Measurements from ENCODE around the gene NOL4L.

Gene NOL4L

DNA sequence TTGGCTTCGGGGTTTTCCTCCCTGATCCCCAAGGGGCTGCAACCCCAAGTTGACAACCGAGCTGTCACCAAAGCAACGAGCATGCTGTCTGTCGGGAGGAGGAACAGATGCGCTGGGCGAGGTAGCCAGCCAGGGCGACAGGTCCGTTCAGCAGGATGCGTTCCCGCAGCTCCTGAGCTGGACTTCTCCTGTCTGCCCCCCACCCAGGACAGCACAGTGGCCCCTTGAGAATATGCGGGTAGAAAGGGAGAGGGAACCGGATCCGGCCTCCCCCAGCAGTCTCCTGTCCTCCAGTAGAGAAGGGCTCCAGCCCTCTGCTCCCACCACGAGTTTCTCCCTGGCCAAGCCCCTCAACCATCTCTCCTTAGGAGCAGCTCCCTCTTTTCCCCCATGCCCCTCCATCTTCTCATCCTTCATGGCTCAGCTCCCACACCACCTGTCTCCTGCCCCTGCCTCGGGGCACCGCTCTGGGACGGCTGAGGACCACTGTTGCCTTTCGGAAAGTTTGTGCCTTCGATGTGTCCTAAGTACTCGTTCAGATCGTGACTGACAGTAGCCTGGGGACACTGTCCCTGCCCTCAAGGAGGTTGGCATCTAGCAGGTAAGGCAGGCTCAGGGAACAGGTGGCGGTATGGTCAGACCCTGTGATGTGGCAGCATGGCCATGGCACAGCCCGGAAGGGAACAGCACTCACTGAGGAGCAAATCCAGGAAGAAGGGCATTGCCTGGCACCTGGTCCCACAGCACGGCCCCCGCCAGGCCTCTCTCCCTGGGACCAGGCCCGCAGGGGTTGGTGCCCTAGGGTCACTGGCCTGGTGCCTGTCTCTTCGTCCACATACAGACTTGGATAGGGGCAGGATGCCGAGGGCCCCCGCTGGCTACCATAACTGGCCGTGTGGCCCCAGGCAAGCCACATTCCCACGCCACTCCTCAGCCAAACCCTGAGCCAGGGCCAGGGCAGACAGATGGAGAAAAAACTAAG lies 130.7 kb downstream of the NOL4L start:
- no peak for DNase-seq

DNA sequence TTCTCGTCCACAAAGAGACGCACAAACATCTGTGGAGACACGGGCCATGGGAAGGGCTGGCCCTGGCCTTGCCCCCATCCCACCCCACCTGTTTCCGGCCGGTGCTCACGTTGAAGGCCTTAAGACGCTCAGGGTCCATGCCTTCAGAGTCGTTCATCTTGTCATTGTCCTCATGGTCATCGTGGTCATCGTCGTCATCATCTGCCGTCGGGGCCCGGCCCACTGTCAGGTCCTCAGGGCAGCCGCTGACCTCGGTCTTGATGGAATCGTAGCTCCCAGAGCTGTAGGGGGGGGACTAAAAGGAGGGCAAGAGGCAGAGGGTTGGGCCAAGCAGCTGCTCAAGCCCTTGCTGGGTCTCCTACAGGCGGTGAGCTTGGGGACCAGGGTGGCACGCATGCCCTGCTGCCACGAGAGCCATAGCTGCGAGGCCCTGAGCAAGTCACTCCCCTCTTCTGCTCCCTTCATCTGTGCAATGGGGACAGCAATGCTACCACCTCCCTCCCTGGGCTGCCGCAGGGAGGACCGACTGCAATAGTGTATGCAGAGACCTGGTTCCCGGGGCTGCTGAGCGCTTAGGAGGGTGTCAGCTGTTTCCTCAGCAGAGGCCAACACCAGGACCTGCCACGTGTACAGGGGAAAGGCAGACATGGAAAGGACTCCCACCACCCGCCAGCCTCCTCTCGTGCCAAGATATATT lies 131.5 kb downstream of the NOL4L start:
- no peak for DNase-seq

- DNase-seq: no peak
Observed at GRCh38 chr20:32452776-32453466, 132.2 kb downstream of the NOL4L start.

DNA sequence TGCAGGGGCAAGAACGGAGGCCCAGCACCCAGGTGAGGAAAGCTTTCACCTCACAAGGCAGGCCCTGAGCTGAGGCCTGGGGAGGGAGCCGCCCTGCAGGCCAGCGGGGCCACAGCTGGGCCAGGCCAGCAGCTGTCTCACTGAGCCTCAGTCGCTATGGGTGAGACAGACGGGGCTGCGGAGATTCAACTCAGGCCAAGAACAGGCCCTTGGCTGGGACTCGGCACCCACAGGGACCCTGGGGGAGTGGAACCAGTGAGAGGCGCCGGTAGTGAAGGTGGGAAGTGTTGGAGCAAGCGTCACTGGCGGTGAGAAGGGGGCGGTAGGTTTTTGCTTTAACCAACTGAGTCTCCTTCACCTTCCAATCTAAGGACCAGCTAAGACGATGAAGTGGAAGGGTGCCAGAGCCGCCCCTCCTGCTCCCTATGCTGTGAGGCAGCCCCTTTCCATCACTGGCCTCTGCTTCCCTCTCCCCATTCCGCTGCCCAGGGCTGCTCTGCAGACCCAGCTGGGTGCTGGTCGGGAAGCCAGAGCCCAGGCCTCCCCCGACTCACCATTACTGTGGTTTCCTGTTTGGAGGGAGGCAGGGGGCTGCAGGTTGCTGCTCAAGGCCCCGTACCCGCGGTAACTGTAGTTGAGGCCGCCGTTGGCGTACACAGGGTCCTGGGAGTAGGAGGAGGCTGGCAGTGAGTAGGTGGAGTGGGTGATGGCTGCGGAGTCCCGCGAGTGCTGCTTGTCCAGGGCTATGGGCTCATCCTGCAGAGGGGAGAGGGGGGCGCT lies 133.3 kb downstream of the NOL4L start:
- no peak for DNase-seq

GRCh38 chr20:32451340-32451681 lies 133.8 kb downstream of the NOL4L start:
- no peak for DNase-seq

DNA sequence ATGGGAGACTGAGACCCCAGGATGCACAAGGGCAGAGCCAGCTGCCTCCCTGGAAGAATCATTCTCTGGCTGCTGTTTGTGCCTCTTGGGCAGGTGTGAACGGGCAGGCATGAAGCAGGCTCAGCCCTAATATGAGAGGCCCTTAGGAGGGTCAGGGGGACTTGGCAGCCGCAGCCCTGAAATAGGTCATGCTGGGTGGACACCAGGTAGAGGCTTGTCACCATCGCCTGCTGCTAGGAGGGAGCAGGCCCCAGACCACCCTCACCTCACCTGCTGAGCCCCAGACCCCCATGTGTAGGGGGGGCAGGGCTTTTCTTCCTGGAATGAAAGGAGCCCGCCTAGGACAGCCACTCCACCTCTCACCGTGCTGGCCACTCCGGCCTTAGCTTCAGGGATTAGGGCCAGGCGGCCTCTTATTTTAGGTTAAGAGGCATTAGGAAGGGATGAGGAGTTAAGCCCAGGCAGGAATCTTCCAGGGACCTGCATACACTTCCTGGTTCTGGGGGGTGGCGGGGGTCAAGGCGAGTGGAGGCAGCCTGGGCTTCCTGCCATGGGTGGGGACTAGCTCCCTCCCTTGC lies 134.6 kb downstream of the NOL4L start:
- DNase-seq: no peak

- no peak for DNase-seq
Observed at GRCh38 chr20:32449890-32450401, 135.2 kb downstream of the NOL4L start.

- DNase-seq: no peak
Observed at GRCh38 chr20:32449057-32449889, 135.9 kb downstream of the NOL4L start.

DNA sequence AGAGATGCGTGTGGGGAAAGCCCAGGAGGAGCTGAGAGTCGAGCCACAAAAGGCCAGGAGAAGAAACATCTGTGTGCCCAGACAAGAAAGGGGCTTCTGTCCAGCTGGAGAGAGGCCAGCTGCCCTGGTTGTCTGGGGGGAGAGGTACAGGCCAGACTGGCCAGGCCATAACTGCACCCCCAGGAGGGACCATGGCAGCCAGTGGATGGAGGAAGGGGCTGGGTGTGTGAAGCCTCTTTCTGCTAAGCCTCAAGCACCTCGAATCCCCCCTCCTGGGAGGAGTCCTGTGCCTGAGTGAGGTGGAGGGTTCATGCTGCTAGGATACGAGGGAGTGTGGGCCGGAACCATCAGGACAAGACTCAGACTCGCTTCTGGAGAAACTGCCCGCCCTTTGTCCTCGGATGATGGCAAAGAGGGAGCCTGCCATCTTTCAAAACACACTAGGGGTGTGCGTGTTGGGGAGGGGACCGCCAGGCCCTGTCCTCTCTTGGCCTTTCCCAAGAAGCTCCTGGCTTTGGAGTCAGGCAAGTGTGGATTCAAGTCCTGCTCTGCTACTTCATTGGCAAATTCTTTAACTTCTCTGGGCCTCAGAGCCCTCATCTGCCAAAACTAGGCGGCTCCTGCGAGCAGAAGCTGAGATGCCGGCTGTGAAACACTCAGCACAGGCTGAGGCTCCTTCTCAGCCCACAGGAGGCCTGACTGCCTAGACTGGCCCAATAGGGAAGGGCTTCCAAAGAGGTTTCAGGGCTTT lies 136.7 kb downstream of the NOL4L start:
- no peak for DNase-seq

DNA sequence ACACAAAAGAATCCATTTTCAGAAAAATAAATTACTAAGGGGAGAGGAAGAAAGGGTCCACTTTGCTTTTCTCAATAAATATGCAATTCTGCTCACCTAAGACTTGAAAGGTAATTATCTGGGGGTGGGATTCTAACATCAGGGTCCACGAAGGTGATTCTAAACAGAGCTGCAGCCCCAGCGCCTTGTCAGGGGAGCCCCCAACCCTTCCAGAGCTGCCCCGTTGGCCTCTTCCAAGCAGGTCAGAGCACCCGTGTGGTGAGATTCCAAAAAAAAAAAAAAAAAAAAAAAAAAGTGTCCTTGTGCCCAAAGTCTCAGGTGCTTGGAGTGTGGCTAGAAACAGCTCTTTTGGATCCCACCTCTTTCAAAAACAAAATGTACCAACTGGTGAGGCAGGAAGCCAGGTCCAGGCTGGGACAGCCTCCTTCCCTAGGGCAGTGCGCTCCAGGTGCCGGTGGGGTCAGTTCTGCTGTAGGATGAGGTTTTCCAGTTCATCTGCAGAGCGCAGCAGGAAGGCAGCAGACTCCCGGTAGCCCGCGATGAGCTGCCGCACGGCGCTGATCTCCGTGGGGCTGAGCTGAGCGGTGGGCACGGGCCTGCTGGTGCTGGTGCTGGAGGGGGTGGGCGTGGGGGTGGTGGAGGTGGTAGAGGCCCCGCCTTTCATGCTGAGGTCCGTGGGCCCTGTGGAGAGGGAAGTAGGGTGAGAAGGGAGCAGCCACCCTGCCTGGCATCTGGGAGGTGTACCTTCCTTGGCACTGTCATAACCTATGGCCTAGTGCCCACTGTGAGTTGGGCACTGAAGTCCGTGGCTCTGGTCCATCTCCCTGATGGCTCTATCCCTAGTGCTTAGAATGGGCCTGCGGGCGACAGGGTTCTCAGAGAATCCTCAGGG lies 137.8 kb downstream of the NOL4L start:
- DNase-seq: no peak

GRCh38 chr20:32446301-32447100 lies 138.6 kb downstream of the NOL4L start:
- no peak for DNase-seq

DNA sequence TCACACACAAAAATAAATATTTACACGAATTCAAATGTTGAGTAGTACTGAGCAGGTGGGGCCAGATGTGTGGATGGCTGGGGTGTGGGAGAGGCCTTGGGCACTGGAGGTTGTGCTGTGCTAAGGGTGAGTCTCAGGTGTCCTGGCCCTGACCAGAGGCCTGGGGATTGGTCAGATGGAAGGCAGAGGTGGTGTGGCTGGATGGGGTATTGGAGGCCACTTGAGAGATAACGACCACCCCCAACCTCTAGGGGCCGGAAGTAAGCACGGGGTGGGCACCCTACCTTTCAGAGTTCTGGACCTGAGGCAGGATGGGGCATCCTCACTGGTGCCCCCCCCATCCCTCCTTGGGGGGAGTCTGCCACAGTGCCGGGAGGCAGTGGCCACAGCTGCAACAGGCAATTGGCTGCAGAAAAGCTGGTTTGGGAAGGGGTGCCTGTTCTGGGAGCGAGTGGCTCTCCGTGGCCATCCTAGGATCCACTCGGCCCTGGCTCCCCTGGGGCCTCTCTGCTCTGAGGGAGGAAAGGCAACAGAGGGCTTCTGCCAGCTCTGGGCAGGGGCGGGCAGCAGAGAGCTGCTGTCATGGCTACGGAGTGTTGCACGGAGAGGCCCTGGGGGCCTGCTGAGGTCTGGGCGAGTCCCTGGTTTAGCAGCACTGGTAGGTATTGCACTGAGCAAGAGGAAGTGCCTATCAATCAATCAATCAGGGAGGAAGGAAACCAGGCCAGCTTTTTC lies 139.4 kb downstream of the NOL4L start:
- DNase-seq: no peak

DNA sequence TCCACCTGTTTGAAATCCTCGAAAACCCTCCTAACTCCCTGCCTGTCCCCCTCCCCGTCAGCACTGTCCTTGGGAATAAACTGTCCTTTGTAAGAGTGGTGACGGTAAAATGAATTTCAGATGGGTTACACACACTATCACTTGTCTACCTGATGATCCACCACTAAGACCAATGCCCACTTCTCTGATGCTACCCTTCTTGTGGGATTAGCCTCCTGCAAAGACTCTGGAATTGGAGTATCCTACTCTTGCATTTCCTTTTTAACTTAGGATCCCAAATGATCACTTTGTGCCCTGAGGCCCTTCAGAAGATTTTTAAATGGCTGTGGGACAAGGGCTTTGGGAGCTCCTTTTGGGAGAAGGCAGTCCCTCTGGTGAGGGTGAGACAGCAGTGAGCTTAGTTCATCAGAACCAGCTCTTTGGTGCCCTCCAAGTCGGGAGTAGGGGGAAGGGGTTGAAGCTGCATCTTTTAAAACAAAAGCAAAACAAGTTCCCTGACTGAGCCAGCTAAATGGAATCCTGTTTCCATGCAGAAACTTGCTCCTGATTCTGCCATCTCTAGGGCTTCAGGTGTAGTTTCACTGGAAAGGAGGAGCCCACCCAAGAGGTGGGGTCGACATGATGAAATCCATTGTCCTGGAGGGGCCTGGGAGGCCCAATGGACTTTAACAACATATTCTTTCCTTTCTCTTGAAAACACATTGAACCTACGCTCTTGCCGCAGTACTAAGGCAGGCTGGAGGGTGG lies 140.5 kb downstream of the NOL4L start:
- DNase-seq: no peak

DNA sequence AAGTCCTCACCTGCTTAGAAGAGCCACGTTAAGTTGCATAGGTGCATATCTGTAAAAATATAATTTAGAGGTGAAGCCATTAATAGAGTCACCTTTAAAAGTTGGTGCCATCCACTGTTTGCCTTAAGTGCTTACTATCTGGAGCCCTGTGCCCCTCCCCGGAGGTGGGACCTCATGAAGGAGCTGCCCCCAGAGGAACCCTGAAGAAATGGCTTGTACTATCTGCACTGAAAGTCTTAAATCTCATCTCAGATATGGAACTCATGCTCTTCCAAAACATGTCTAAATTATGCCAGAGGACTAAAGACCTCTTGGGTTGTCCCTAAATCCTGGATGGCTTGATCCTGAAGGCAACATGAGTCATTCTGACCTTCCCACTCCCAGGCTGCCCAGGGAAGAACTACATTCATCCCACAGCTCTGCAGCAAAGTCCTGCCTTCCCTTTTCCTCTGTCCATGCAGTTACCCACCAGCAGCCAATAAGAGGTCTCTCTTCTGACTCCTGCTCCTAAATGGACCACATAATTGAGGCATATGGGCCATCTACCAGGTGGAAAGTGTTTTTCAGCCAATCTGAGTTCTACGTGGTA lies 141.7 kb downstream of the NOL4L start:
- DNase-seq: no peak

GRCh38 chr20:32442630-32443373 lies 142.3 kb downstream of the NOL4L start:
- no peak for DNase-seq

GRCh38 chr20:32441638-32442037 lies 143.5 kb downstream of the NOL4L start:
- DNase-seq: no peak

Data from stimulated activated naive CD4-positive, alpha-beta T cell treated with Interleukin-2 at 50 U/mL for 16 hours (primary cell).